ENCODE measurements around the gene OTX2. TPM values are rescaled to one million over a fixed set of nuclear protein-coding genes. Genes with fewer than 3 reads are reported as not detected.

The OTX2 gene
- total and polyA plus RNA-seq, 3 experiments from 2014 or later, result not detected

DNA sequence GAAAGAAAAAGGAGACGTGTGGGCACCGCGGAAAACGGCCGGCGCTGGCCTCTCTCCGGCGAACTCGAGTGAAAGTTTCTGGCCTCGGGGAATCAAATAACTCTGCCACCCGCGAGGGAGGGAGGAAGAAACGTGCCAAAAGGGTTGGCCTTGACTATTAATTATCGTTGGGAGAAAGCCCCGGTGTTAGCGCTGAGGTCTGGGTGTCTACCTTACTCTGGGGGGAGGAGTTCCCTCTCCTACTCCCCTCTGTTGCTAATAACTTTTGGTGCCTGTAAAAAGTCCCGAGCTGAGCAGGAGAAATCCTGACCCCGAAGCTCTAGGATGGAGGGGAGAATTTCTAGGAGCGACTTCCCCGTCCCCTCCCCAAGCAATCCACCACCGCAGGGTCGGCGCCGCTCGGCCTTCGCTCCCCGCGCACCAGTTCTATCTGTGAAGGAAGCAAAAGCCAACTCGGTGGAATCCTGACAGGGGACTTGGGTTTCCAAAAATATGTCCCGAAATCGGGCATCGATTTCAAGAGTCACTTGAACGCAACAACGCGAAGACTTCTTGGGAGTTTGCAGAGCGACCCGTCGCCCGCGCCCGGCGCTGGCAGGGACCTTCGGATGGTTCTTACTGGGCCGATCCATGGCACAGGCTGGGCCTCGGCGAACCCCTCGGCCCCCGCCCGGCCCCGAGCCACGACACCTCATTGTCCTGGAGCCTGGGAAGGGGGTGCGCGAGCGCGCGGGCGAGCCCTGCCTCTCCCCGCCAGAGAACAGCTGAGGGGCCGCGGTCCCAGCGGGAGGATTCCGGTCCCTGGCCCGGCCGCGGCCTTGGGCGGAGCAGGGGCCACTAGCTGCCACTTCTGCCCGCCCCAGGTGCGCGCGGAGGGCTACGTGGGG lies 1.7 kb downstream of the OTX2 start:
- Mint-ChIP-seq H3K9me3 (peaks cover 0 to 25% (median 20%) of the 10 kb centered on the region in 5 donors), H3K27ac (no peak overlapping the region), H3K4me3 (peak overlapping the region in 4 of 7 donors; percentile 8 to 33 (median 24)), H3K36me3 (peaks cover 0 to 4% (median 0%) of the 10 kb centered on the region in 3 donors), H3K4me1 (peaks cover 19 to 33% (median 29%) of the 10 kb centered on the region in 3 donors), H3K27me3 (peaks cover 75 to 85% of the 10 kb centered on the region in 2 donors)
- no peak overlapping the region for H3K4me3 ChIP-seq (ENCODE audit: low read length)
- no peaks in the 10 kb centered on the region for H3K36me3 ChIP-seq (ENCODE audit: insufficient read depth, low read length)
- CTCF ChIA-PET, result no interaction called here
- no peaks in the 10 kb centered on the region for H3K9me3 ChIP-seq (ENCODE audit: low read length)
- POLR2A ChIA-PET, result no interaction called here
- H3K27ac ChIP-seq (ENCODE audit: low read depth, low read length), result no peak overlapping the region
- H3K27me3 ChIP-seq (ENCODE audit: insufficient read depth, low read length, poor library complexity, severe bottlenecking), result peaks cover 55% of the 10 kb centered on the region
- H3K4me1 ChIP-seq (ENCODE audit: insufficient read depth, low read length), result no peaks in the 10 kb centered on the region
- DNase-seq, result no peak

DNA sequence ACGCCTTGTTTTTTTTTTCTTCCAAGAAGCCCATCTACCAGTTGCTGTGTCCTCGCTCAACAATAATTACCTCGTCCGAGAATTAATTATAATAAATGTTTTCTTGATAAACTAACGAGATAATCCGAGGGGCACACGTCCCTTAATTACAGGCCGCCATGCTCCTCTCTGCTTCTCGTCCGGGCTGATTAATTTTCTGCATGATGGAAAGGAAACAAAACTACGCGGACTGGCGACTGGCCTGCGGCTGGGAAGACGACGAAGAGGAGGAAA lies 2.2 kb downstream of the OTX2 start:
- no peaks in the 10 kb centered on the region for H3K9me3 ChIP-seq (ENCODE audit: low read length)
- H3K9me3 Mint-ChIP-seq, result peaks cover 0 to 25% (median 20%) of the 10 kb centered on the region in 5 donors
- H3K4me3 Mint-ChIP-seq, result peak overlapping the region in 3 of 7 donors; percentile 8 to 33 (median 26)
- H3K4me3 ChIP-seq (ENCODE audit: low read length), result no peak overlapping the region
- peaks cover 73 to 85% of the 10 kb centered on the region in 2 donors for H3K27me3 Mint-ChIP-seq
- POLR2A ChIA-PET, result no interaction called here
- CTCF ChIA-PET, result no interaction called here
- H3K4me1 ChIP-seq (ENCODE audit: insufficient read depth, low read length), result no peaks in the 10 kb centered on the region
- H3K36me3 Mint-ChIP-seq, result peaks cover 0 to 4% (median 0%) of the 10 kb centered on the region in 3 donors
- H3K27ac Mint-ChIP-seq, result peak overlapping the region in 1 of 8 donors; percentile 88
- peaks cover 19 to 33% (median 29%) of the 10 kb centered on the region in 3 donors for H3K4me1 Mint-ChIP-seq
- DNase-seq, result no peak
- peaks cover 56% of the 10 kb centered on the region for H3K27me3 ChIP-seq (ENCODE audit: insufficient read depth, low read length, poor library complexity, severe bottlenecking)
- no peak overlapping the region for H3K27ac ChIP-seq (ENCODE audit: low read depth, low read length)
- H3K36me3 ChIP-seq (ENCODE audit: insufficient read depth, low read length), result no peaks in the 10 kb centered on the region

DNA sequence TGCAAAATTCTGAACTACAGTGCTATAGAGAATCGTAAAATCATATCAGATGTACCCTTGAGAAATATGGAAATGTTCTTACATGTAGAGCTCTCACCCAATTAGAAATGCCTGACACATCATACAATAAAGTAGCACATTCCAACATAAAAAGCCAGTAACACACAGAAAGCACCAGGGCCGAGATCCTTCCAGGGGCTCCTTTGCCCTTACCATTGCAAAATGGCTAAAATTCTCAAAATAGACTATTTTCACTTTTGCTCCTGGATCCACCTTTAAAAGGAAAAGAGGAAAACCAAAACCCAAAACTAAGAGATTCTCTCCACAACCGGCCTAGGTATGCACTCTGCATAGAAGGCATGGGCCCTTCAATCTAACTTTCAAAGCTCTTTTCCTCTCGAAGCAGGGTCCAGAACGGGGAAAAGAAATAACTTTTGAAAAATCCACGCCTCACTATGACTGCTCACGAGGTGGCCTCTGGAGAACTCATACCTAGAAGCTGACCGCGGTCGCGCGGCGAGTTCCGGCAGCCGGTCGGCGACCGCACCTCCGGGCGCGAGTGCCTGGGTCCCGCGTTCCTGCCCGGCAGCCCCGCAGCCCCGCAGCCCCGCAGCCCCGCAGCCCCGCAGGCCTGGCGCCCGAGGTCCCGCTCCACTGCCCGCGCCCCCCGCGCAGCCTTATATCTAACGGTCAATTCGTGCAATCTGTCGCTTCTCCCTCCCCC lies 2.7 kb downstream of the OTX2 start:
- no peak overlapping the region for H3K27ac ChIP-seq (ENCODE audit: low read depth, low read length)
- peaks cover 73 to 85% of the 10 kb centered on the region in 2 donors for H3K27me3 Mint-ChIP-seq
- no peak overlapping the region for H3K4me3 ChIP-seq (ENCODE audit: low read length)
- peaks cover 19 to 33% (median 29%) of the 10 kb centered on the region in 3 donors for H3K4me1 Mint-ChIP-seq
- H3K4me1 ChIP-seq (ENCODE audit: insufficient read depth, low read length), result no peaks in the 10 kb centered on the region
- peaks cover 53% of the 10 kb centered on the region for H3K27me3 ChIP-seq (ENCODE audit: insufficient read depth, low read length, poor library complexity, severe bottlenecking)
- POLR2A ChIA-PET, result interaction anchor here (0.7 kb wide), 1 partner anchor 1079 kb away, joined by 3 read pairs; no protein-coding TSS in a partner anchor
- CTCF ChIA-PET, result no interaction called here
- peaks cover 0 to 4% (median 0%) of the 10 kb centered on the region in 3 donors for H3K36me3 Mint-ChIP-seq
- no peak overlapping the region for H3K4me3 Mint-ChIP-seq
- no peaks in the 10 kb centered on the region for H3K9me3 ChIP-seq (ENCODE audit: low read length)
- no peaks in the 10 kb centered on the region for H3K36me3 ChIP-seq (ENCODE audit: insufficient read depth, low read length)
- DNase-seq, result no peak
- peak overlapping the region in 1 of 8 donors; percentile 88 for H3K27ac Mint-ChIP-seq
- peaks cover 0 to 23% (median 19%) of the 10 kb centered on the region in 5 donors for H3K9me3 Mint-ChIP-seq

DNA sequence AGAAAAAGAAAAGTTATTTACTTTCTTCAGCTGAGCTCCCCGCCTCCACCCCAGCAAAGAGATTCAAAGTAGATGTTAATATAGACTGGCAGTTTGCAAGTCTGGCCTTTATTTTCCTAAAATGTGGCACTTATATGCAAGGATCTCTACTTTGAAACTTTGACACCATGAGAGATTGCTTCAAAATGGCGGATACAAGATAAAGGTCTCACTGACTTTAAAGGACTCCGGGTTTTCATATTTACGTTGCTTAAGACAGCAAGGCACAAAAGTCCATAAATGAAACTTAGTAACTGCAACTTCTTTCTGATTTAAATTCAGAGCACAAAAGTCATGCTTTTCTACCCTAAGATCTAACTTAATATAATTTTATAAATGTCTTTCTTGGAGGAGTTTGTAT lies 3.5 kb downstream of the OTX2 start:
- peaks cover 49% of the 10 kb centered on the region for H3K27me3 ChIP-seq (ENCODE audit: insufficient read depth, low read length, poor library complexity, severe bottlenecking)
- peaks cover 0 to 24% (median 19%) of the 10 kb centered on the region in 5 donors for H3K9me3 Mint-ChIP-seq
- H3K4me1 Mint-ChIP-seq, result peaks cover 19 to 33% (median 29%) of the 10 kb centered on the region in 3 donors
- ChIA-PET CTCF (no interaction called here), POLR2A (interaction anchor here (0.7 kb wide), 1 partner anchor 1079 kb away, joined by 3 read pairs; no protein-coding TSS in a partner anchor)
- H3K9me3 ChIP-seq (ENCODE audit: low read length), result no peaks in the 10 kb centered on the region
- peaks cover 77 to 89% of the 10 kb centered on the region in 2 donors for H3K27me3 Mint-ChIP-seq
- H3K4me3 ChIP-seq (ENCODE audit: low read length), result no peak overlapping the region
- no peak for DNase-seq
- no peaks in the 10 kb centered on the region for H3K4me1 ChIP-seq (ENCODE audit: insufficient read depth, low read length)
- no peak overlapping the region for H3K27ac Mint-ChIP-seq
- H3K4me3 Mint-ChIP-seq, result no peak overlapping the region
- no peak overlapping the region for H3K27ac ChIP-seq (ENCODE audit: low read depth, low read length)
- H3K36me3 Mint-ChIP-seq, result peaks cover 0 to 4% (median 0%) of the 10 kb centered on the region in 3 donors
- no peaks in the 10 kb centered on the region for H3K36me3 ChIP-seq (ENCODE audit: insufficient read depth, low read length)

DNA sequence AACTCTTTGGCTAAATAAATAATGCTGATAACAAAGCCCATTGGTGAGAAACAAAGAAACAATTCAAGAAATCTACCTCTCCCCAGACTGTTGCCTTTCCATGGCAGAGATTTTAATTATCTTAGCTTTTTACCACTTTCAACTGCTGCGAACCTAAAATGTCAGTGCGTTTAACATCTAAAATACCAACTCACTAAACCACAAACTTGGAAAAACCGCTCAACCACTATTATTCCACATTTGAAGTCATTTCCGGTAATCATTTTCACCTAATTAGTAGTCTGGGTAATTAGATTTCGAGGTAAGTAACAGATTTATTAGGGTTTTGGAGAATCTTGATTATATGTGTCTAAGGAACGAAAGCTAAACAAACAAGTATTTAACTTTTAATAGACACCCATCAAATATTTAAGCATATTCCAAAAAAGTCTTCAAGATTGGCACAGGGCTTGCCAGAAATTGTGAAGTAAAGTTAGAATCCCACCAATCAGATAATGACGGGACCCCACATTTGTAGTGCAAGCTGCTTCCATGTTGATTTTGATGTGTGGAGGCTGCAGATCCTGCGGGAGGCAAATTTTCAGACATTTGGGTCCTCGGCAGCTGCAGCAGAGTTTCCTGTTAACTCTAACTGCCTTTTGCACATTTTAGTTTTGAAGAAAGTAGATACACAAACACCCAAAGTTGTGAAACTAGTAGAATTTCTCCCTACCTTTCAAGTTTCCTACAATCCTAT lies 4.1 kb downstream of the OTX2 start:
- Histone ChIP-seq H3K27me3 (ENCODE audit: insufficient read depth, low read length, poor library complexity, severe bottlenecking) (peaks cover 48% of the 10 kb centered on the region), H3K9me3 (ENCODE audit: low read length) (no peaks in the 10 kb centered on the region), H3K4me3 (ENCODE audit: low read length) (no peak overlapping the region), H3K27ac (ENCODE audit: low read depth, low read length) (no peak overlapping the region), H3K4me1 (ENCODE audit: insufficient read depth, low read length) (no peaks in the 10 kb centered on the region), H3K36me3 (ENCODE audit: insufficient read depth, low read length) (no peaks in the 10 kb centered on the region)
- Mint-ChIP-seq H3K36me3 (peaks cover 0 to 4% (median 0%) of the 10 kb centered on the region in 3 donors), H3K27ac (no peak overlapping the region), H3K27me3 (peaks cover 78 to 93% of the 10 kb centered on the region in 2 donors), H3K4me3 (no peak overlapping the region), H3K4me1 (peaks cover 19 to 33% (median 29%) of the 10 kb centered on the region in 3 donors), H3K9me3 (peaks cover 0 to 25% (median 19%) of the 10 kb centered on the region in 5 donors)
- POLR2A ChIA-PET, result no interaction called here
- CTCF ChIA-PET, result no interaction called here
- no peak for DNase-seq

DNA sequence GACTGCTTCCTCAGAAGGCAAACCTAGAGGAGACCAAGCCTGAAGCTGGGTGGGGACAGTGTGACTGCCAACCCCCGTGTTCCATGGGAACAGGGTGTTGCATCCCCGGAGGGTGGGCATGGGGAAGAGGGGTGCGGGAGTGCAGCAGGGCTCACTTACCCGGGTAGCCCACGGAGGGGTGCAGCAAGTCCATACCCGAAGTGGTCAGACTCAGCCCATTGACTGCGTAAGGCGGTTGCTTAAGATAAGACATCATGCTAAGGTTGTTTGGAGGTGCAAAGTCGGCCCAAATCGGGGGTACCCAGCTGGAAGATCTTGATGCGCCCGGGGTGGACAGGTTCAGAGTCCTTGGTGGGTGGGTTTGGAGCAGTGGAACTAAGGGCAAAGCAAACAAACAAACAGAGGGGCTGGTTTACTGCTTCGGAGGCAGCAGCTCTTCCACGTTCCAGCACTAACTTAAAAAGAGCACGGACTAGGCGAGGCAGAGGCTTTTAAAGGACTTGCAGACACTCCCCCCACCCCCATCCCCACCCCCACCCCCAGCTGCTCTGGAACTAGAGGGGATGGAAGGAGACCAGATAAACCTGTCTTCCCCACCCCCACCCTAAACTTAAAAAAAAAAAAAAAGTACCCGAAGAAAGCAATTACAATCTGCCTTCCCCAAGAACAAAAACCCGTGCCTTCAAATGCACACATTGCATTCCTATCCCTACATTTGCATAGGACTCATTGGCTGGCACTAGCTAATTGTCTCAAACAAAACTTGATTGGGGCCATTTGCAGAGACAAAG lies 4.9 kb downstream of the OTX2 start:
- H3K4me3 Mint-ChIP-seq, result no peak overlapping the region
- peaks cover 18 to 32% (median 29%) of the 10 kb centered on the region in 3 donors for H3K4me1 Mint-ChIP-seq
- H3K4me3 ChIP-seq (ENCODE audit: low read length), result no peak overlapping the region
- H3K27me3 ChIP-seq (ENCODE audit: insufficient read depth, low read length, poor library complexity, severe bottlenecking), result peaks cover 41% of the 10 kb centered on the region
- no peaks in the 10 kb centered on the region for H3K36me3 ChIP-seq (ENCODE audit: insufficient read depth, low read length)
- no peaks in the 10 kb centered on the region for H3K4me1 ChIP-seq (ENCODE audit: insufficient read depth, low read length)
- no peaks in the 10 kb centered on the region for H3K9me3 ChIP-seq (ENCODE audit: low read length)
- POLR2A ChIA-PET, result no interaction called here
- H3K36me3 Mint-ChIP-seq, result peaks cover 0 to 4% (median 0%) of the 10 kb centered on the region in 3 donors
- H3K27ac Mint-ChIP-seq, result no peak overlapping the region
- CTCF ChIA-PET, result no interaction called here
- H3K27ac ChIP-seq (ENCODE audit: low read depth, low read length), result no peak overlapping the region
- peaks cover 76 to 93% of the 10 kb centered on the region in 2 donors for H3K27me3 Mint-ChIP-seq
- no peak for DNase-seq
- peaks cover 0 to 24% (median 12%) of the 10 kb centered on the region in 5 donors for H3K9me3 Mint-ChIP-seq

DNA sequence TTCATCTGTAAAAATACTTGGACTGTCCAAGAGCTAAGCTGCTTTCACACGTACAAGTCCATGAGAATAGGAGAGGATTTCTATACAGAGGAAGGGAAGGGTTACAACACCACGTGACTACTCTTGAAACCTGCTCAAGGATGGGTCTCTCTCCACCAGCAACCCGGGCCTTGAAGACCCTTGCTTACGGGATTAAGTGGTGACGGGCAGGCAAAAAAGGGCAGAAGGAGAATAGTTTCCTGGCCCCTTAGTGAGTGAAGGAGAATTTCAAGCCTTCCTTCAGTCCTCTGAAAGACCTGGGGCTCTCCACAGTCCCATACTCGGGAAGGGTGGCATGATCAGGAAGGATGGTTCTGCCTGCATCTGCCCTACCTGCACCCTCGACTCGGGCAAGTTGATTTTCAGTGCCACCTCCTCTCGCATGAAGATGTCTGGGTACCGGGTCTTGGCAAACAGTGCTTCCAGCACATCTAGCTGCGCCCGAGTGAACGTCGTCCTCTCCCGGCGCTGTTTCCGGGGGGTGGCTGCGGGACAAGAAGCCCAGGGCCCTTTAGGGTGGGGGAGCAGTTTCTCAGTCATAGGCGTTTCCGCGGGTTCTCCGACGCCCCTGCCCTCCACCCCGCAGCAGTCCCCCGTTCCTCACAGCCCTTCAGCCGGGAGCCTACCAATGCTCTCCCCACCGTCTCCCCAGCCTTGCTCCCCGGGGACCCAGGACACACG lies 6.3 kb downstream of the OTX2 start:
- peaks cover 0 to 19% (median 9%) of the 10 kb centered on the region in 5 donors for H3K9me3 Mint-ChIP-seq
- Histone ChIP-seq H3K27ac (ENCODE audit: low read depth, low read length) (no peak overlapping the region), H3K4me1 (ENCODE audit: insufficient read depth, low read length) (no peaks in the 10 kb centered on the region), H3K27me3 (ENCODE audit: insufficient read depth, low read length, poor library complexity, severe bottlenecking) (peaks cover 33% of the 10 kb centered on the region), H3K9me3 (ENCODE audit: low read length) (no peaks in the 10 kb centered on the region), H3K36me3 (ENCODE audit: insufficient read depth, low read length) (no peaks in the 10 kb centered on the region), H3K4me3 (ENCODE audit: low read length) (no peak overlapping the region)
- POLR2A ChIA-PET, result no interaction called here
- no peak for DNase-seq
- peaks cover 75 to 93% of the 10 kb centered on the region in 2 donors for H3K27me3 Mint-ChIP-seq
- no peaks in the 10 kb centered on the region for H3K36me3 Mint-ChIP-seq
- peaks cover 9 to 28% (median 23%) of the 10 kb centered on the region in 3 donors for H3K4me1 Mint-ChIP-seq
- H3K4me3 Mint-ChIP-seq, result no peak overlapping the region
- CTCF ChIA-PET, result no interaction called here
- H3K27ac Mint-ChIP-seq, result peak overlapping the region in 1 of 8 donors; percentile 39

Data from CD8-positive, alpha-beta memory T cell (primary cell).